Adrenal gland (tissue), 12 donors: Measurements from ENCODE around the gene FBXL20. TPM values are rescaled to one million over a fixed set of nuclear protein-coding genes. Genes with fewer than 3 reads are reported as not detected.
"Not testable (repeated sequence)": the region's sequence is repeated elsewhere in the genome, so short reads cannot be mapped to it uniquely, and the experiment has no call there.

Source experiments
- DNase-seq, 7 donors: peaks; one replicate each; pipeline ENCODE4 v3.0.0-alpha.2; 2019 to 2020
- H3K27ac ChIP-seq, 5 donors: fragments of 200-600 bp; sonication (generic) in 4 of 5; 1 replicate in 3 of 5; 2 replicates in 2 of 5; pipeline versions ENCODE4 v1.5.1 to v1.8.0; 2016 to 2020; ENCODE audit warnings: mild to moderate bottlenecking in 1 of 5
- H3K27me3 ChIP-seq: fragments of 200-600 bp; 2 replicates; pipeline ENCODE4 v1.8.0; 2021
- H3K36me3 ChIP-seq, 2 donors: fragments of 200-600 bp; replicated peaks in 1 of 2; 1 replicate in 1 of 2; 2 replicates in 1 of 2; pipeline versions ENCODE4 v1.5.1 to v1.8.0; 2018 to 2022
- H3K4me1 ChIP-seq, 2 donors: fragments of 200-600 bp; replicated peaks in 1 of 2; 1 replicate in 1 of 2; 2 replicates in 1 of 2; pipeline versions ENCODE4 v1.5.1 to v1.8.0; 2018 to 2021
- H3K4me3 ChIP-seq, 4 donors: fragments of 200-600 bp; sonication (generic) in 3 of 4; one replicate each; pipeline ENCODE4 v1.5.1; 2016 to 2018
- H3K9me3 ChIP-seq, 3 donors: fragments of 200-600 bp; sonication (generic) in 1 of 3; replicated peaks in 1 of 3; 1 replicate in 2 of 3; 2 replicates in 1 of 3; pipeline versions ENCODE4 v1.5.1 to v1.8.0; 2016 to 2021
- CTCF ChIP-seq, 6 experiments: fragments of 450-650 bp in 4 of 6; fragments of 200-600 bp in 2 of 6; sonication (generic) in 1 of 6; IDR thresholded peaks; 1 replicate in 5 of 6; 2 replicates in 1 of 6; pipeline versions ENCODE4 v1.5.1 to v1.8.0; 2016 to 2021; ENCODE audit warnings: antibody characterized with exemption in 6 of 6, mild to moderate bottlenecking in 2 of 6, moderate library complexity in 1 of 6
- POLR2A ChIP-seq, 2 donors: fragments of 450-650 bp; IDR thresholded peaks; one replicate each; pipeline ENCODE4 v1.6.1; 2017; ENCODE audit warnings: antibody characterized with exemption in 2 of 2, mild to moderate bottlenecking in 2 of 2, moderate library complexity in 1 of 2
- WGBS, 4 donors: extraction: QIAGEN DNeasy Blood & Tissue Kit in 2 of 4; methylation state at CpG; one replicate each; pipeline versions ENCODE4 v1.1.5 to v1.1.7; 2013 to 2017; 5-methylcytosine and 5-hydroxymethylcytosine counted together
- intact Hi-C, 2 donors: fragments of 100-400 bp; cut with DNase I; formaldehyde crosslinking; loops; one replicate each; pipeline versions ENCODE4 v1.14.1 to v1.15.0; 2022 to 2023
- polyA plus RNA-seq, 3 donors: library from polyadenylated mRNA; stranded (reverse); fragments of 200-250 nt in 2 of 3; fragments of 350-450 nt in 1 of 3; fragmentation: Illumina TruSeq in 1 of 3; extraction: RNeasy Lipid Tissue Mini Kit (QIAGEN cat#74804) in 1 of 3; gene quantifications; one replicate each; pipeline ENCODE4 v1.2.3, GENCODE V29; 2013 to 2014
- total RNA-seq, 9 donors: library from RNA; depleted of rRNA in 4 of 9; stranded (reverse); fragments of >200 nt in 4 of 9; fragments of 120-200 nt in 1 of 9; fragmentation: NEBNext Ultra II Directional in 1 of 9; extraction: Animal tissue kit (Norgen Biotek cat#: 25700) in 1 of 9; gene quantifications; one replicate each; pipeline versions ENCODE4 v1.1.0 to v1.2.4, GENCODE V29; 2013 to 2023
- donor health status: healthy with polysubstance abuse.
- donor health status: Bipolar disorder and iron deficiency.
- donor health status: DM: yes; HTN: yes; CAD: no.
- donor health status: DM: no; HTN: no; CAD: no.
- donor health status: DM: no; HTN: no; CAD: no.
- donor health status: DM: yes; HTN: yes; CAD: no.

Gene FBXL20
- total and polyA plus RNA-seq, 12 donors = 3.7 to 41.5 (median 17.3) TPM

GRCh38 chr17:39306509-39307212 lies 94.8 kb downstream of the FBXL20 start:
- Histone ChIP-seq H3K27me3 (no peaks in the 10 kb centered on the region), H3K4me3 (no peak overlapping the region), H3K27ac (peak overlapping the region in 1 of 5 donors; percentile 1), H3K36me3 (no peaks in the 10 kb centered on the region), H3K9me3 (no peaks in the 10 kb centered on the region), H3K4me1 (peaks cover 0 to 7% of the 10 kb centered on the region in 2 donors)
- intact Hi-C loops = no loop called here
- DNase-seq = no peak
- no peak for TF ChIP-seq POLR2A (IDR thresholded peaks at IDR 0.05)
- no peak for TF ChIP-seq CTCF (IDR thresholded peaks at IDR 0.05)
- WGBS, 4 donors = 62 to 71% (median 65%) methylated on average over 3 of the region's 3 CpGs

GRCh38 chr17:39305978-39306377 lies 95.4 kb downstream of the FBXL20 start:
- Histone ChIP-seq H3K36me3 (no peaks in the 10 kb centered on the region), H3K9me3 (no peaks in the 10 kb centered on the region), H3K27ac (no peak overlapping the region), H3K4me3 (no peak overlapping the region), H3K4me1 (peaks cover 0 to 7% of the 10 kb centered on the region in 2 donors), H3K27me3 (no peaks in the 10 kb centered on the region)
- intact Hi-C loops = no loop called here
- DNase-seq = no peak
- TF ChIP-seq CTCF (IDR thresholded peaks at IDR 0.05) = no peak
- no peak for TF ChIP-seq POLR2A (IDR thresholded peaks at IDR 0.05)
- 72 to 85% (median 81%) methylated on average over 7 of the region's 7 CpGs for WGBS, 4 donors

- H3K4me3 ChIP-seq = no peak overlapping the region
- no peaks in the 10 kb centered on the region for H3K27me3 ChIP-seq
- H3K36me3 ChIP-seq = peaks cover 0 to 2% of the 10 kb centered on the region in 2 donors
- TF ChIP-seq CTCF (IDR thresholded peaks at IDR 0.05) (no peak), POLR2A (IDR thresholded peaks at IDR 0.05) (no peak)
- no peak for DNase-seq
- peaks cover 0 to 7% of the 10 kb centered on the region in 2 donors for H3K4me1 ChIP-seq
- no peak overlapping the region for H3K27ac ChIP-seq
- no peaks in the 10 kb centered on the region for H3K9me3 ChIP-seq
- intact Hi-C loops = no loop called here
- WGBS, 4 donors = 58 to 85% (median 72%) methylated on average over 1 of the region's 1 CpG
Measured at GRCh38 chr17:39304188-39304587, 97.2 kb downstream of the FBXL20 start.

- no peak for DNase-seq
- intact Hi-C loops = no loop called here
- no peaks in the 10 kb centered on the region for H3K9me3 ChIP-seq
- no peak for TF ChIP-seq CTCF (IDR thresholded peaks at IDR 0.05)
- no peak for TF ChIP-seq POLR2A (IDR thresholded peaks at IDR 0.05)
- no peak overlapping the region for H3K4me3 ChIP-seq
- peaks cover 0 to 33% of the 10 kb centered on the region in 2 donors for H3K36me3 ChIP-seq
- no peak overlapping the region for H3K27ac ChIP-seq
- H3K4me1 ChIP-seq = no peaks in the 10 kb centered on the region
- no peaks in the 10 kb centered on the region for H3K27me3 ChIP-seq
Measured at GRCh38 chr17:39294060-39294459, 107.4 kb downstream of the FBXL20 start.

DNA sequence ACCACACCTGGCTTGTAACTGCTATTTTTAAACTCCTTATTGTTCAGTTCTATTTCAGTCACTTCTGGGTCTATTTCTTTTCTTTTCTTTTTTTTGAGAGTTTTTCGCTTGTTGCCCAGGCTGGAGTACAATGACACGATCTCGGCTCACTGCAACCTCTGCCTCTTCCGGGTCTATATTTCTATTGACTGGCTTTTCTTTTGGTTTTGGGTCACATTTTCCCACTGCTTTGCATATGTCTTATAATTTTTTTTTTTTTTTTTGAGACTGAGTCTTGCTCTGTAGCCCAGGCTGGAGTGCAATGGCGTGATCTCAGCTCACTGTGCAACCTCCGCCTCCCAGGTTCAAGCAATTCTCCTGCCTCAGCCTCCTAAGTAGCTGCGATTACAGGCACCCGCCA lies 108.9 kb downstream of the FBXL20 start:
- intact Hi-C loops, DNase-seq, H3K9me3 ChIP-seq, H3K27ac ChIP-seq, H3K27me3 ChIP-seq, H3K4me1 ChIP-seq, H3K4me3 ChIP-seq: not testable (repeated sequence)
- H3K36me3 ChIP-seq = peaks cover 0 to 18% of the 10 kb centered on the region in 2 donors
- 92 to 99% (median 97%) methylated on average over 8 of the region's 8 CpGs for WGBS, 4 donors

DNA sequence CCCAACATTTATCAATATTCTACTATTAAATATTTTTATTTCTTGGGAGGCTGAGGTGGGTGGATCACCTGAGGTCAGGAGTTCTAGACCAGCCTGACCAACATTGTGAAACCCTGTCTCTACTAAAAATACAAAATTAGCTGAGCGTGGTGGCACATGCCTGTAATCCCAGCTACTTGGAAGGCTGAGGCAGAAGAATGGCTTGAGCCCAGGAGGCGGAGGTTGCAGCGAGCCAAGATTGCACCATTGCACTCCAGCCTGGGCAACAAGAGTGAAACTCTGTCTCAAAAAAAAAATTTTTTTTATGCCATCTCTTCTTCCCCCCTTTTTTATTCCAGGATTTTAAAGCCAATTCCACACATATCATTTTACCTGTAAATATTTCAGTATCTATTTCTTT lies 114.9 kb downstream of the FBXL20 start:
- H3K4me3 ChIP-seq, intact Hi-C loops, H3K27me3 ChIP-seq, H3K4me1 ChIP-seq, H3K36me3 ChIP-seq, DNase-seq, H3K27ac ChIP-seq, H3K9me3 ChIP-seq: not testable (repeated sequence)
- 93 to 100% (median 97%) methylated on average over 3 of the region's 3 CpGs for WGBS, 4 donors
